Transverse colon (tissue), 4 donors: ENCODE results near the gene OBSCN. TPM values are rescaled to one million over a fixed set of nuclear protein-coding genes. Genes with fewer than 3 reads are reported as not detected.

Experiments
- DNase-seq: peaks from one replicate; pipeline ENCODE4 v3.0.0-alpha.2; 2019
- H3K27ac ChIP-seq, 4 donors: fragments of 200-600 bp; sonication (generic); 2 replicates each; pipeline ENCODE4 v1.5.1; 2016 to 2018; ENCODE audit warnings: inconsistent platforms in 4 of 4
- H3K27me3 ChIP-seq: fragments of 200-600 bp; sonication (generic); 2 replicates; pipeline ENCODE4 v1.5.1; 2017; ENCODE audit warnings: inconsistent platforms
- H3K36me3 ChIP-seq, 4 donors: fragments of 200-600 bp; sonication (generic); 2 replicates each; pipeline ENCODE4 v1.5.1; 2017 to 2019; ENCODE audit warnings: inconsistent platforms in 4 of 4
- H3K4me1 ChIP-seq, 4 donors: fragments of 200-600 bp; sonication (generic); 2 replicates each; pipeline ENCODE4 v1.5.1; 2017 to 2020; ENCODE audit warnings: inconsistent platforms in 4 of 4
- H3K4me3 ChIP-seq, 4 donors: fragments of 200-600 bp; sonication (generic); 1 replicate in 1 of 4; 2 replicates in 3 of 4; pipeline versions ENCODE4 v1.5.1 to v1.6.1; 2017 to 2019; ENCODE audit warnings: inconsistent platforms in 4 of 4
- H3K9me3 ChIP-seq, 2 donors: fragments of 200-600 bp; sonication (generic); 2 replicates each; pipeline ENCODE4 v1.5.1; 2017 to 2019; ENCODE audit warnings: inconsistent platforms in 2 of 2
- CTCF ChIP-seq, 5 experiments: fragments of 200-600 bp in 3 of 5; fragments of 450-650 bp in 2 of 5; sonication (generic) in 3 of 5; IDR thresholded peaks; 1 replicate in 2 of 5; 2 replicates in 3 of 5; pipeline ENCODE4 v1.5.1; 2016 to 2017; ENCODE audit warnings: antibody characterized with exemption in 5 of 5, inconsistent platforms in 3 of 5, mild to moderate bottlenecking in 2 of 5, moderate library complexity in 1 of 5
- EP300 ChIP-seq: sonication (generic); formaldehyde crosslinking; IDR thresholded peaks from one replicate; pipeline ENCODE4 v1.6.1; 2017; ENCODE audit warnings: antibody characterized with exemption, low read depth
- POLR2A ChIP-seq: fragments of 450-650 bp; IDR thresholded peaks from one replicate; pipeline ENCODE4 v1.6.1; 2016; ENCODE audit warnings: antibody characterized with exemption, mild to moderate bottlenecking, moderate library complexity
- POLR2AphosphoS5 ChIP-seq, 3 donors: sonication (generic); formaldehyde crosslinking; IDR thresholded peaks; one replicate each; pipeline ENCODE4 v1.6.1; 2016; ENCODE audit warnings: antibody characterized with exemption in 3 of 3
- WGBS, 2 donors: methylation state at CpG; one replicate each; pipeline ENCODE4 v1.1.5; 2018; ENCODE audit warnings: low coverage in 1 of 2; 5-methylcytosine and 5-hydroxymethylcytosine counted together
- in situ Hi-C, 4 donors: fragments of 200-750 bp; cut with MboI; loops; one replicate each; pipeline versions ENCODE4 v1.15.0 to v1.15.1; 2017; ENCODE audit warnings: low sequenced_read_pairs in 3 of 4, low pct_ligation_motif_present in 1 of 4, low pct_unique_long_range_greater_than_20kb in 1 of 4
- intact Hi-C: fragments of 100-400 bp; cut with DNase I; formaldehyde crosslinking; loops from one replicate; pipeline ENCODE4 v1.15.1; 2023; ENCODE audit warnings: low total_unique reads
- total RNA-seq, 4 donors: library from RNA; depleted of rRNA; stranded (reverse); fragments of >200 nt; gene quantifications; one replicate each; pipeline ENCODE4 v1.1.0, GENCODE V29; 2016

Gene OBSCN
- total RNA-seq, 4 donors from 2014 or later = 11.9 to 21.7 (median 15.8) TPM

- H3K27me3 ChIP-seq = no peaks in the 10 kb centered on the region
- no peaks in the 10 kb centered on the region for H3K36me3 ChIP-seq
- no peak for DNase-seq
- no peak overlapping the region for H3K27ac ChIP-seq
- WGBS, 2 donors = 89 to 94% methylated on average over 5 to 8 of the region's 8 CpGs
- H3K9me3 ChIP-seq = peaks cover 14 to 15% of the 10 kb centered on the region in 2 donors
- in situ Hi-C loops (no loop called here), intact Hi-C loops (no loop called here)
- H3K4me1 ChIP-seq = no peaks in the 10 kb centered on the region
- H3K4me3 ChIP-seq = no peak overlapping the region
- no peak for TF ChIP-seq EP300
- no peak for TF ChIP-seq CTCF (IDR thresholded peaks at IDR 0.05)
- TF ChIP-seq POLR2A = no peak
- no peak for TF ChIP-seq POLR2AphosphoS5 (IDR thresholded peaks at IDR 0.05)
These were observed 12.7 kb upstream of the OBSCN start for GRCh38 chr1:228194921-228195812.

DNA sequence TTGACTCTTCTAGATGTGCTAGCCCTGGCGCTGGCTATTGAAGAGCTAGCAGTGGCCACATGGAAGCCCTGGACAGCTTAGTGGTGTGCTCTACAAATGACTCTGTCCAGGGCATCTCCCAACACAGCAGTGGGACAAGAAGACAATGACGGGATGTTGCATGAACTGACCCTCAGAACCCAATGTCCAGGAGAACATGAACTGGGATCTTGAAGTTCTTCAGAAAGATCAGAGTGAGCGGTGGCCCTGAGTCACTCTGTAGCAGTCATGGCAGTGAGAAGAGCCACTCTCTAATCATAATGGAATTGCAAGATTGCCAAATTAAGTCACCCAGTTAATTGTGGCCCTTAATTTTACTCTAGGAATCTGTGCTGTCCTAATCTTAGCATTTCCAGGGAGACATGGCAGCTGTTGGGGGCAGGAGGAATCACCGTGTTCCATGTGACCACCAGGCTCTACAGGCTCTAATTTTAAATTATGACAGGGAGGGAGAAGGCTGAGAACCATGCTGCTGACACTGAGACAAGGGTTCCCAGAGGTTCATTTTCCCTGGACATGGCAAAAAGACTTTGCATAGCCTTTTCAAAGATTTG, 10.2 kb upstream of the OBSCN start:
- TF ChIP-seq POLR2AphosphoS5 (IDR thresholded peaks at IDR 0.05) = no peak
- H3K4me1 ChIP-seq = no peaks in the 10 kb centered on the region
- H3K27ac ChIP-seq = no peak overlapping the region
- intact Hi-C loops (no loop called here), in situ Hi-C loops (no loop called here)
- peaks cover 14 to 15% of the 10 kb centered on the region in 2 donors for H3K9me3 ChIP-seq
- H3K36me3 ChIP-seq = no peaks in the 10 kb centered on the region
- no peak for DNase-seq
- 98% methylated on average over 4 of the region's 4 CpGs; no CpG with 5 or more reads in 1 of the 2 donors for WGBS, 2 donors
- no peak overlapping the region for H3K4me3 ChIP-seq
- no peaks in the 10 kb centered on the region for H3K27me3 ChIP-seq

DNA sequence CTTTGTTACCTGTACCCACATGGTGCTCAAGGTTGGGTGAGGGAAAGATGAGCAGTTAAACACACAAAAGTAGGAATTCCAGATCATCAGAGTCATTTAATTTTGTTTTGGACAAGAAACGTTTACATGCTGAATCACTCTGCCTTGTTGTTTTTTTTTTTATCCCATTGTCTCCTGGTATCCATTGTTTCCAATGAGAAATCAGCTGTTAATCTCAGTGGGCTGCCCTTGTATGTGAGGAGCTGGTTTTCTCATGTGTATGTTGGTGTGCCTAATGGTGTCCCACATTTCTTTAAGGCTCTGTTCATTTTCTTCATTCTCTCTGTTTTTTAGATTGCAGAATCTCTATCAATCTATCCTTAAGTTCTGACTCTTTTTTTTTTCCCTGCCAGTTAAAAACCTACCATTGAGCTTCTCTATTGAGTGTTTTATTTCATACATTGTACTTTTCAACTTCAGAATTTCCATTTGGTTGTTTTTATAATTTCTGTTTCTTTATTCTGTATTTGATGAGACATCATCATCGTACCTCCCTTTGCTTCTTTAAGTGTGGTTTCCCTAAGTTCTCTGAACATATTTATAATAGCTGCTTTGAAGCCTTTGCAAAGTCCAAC, 8.8 kb upstream of the OBSCN start:
- no peaks in the 10 kb centered on the region for H3K27me3 ChIP-seq
- TF ChIP-seq CTCF (IDR thresholded peaks at IDR 0.05) (no peak), EP300 (no peak), POLR2AphosphoS5 (IDR thresholded peaks at IDR 0.05) (no peak), POLR2A (no peak)
- 64 to 70% methylated on average over 2 of the region's 2 CpGs for WGBS, 2 donors
- H3K9me3 ChIP-seq = peaks cover 14 to 15% of the 10 kb centered on the region in 2 donors
- no peaks in the 10 kb centered on the region for H3K36me3 ChIP-seq
- no peak for DNase-seq
- no peak overlapping the region for H3K27ac ChIP-seq
- intact Hi-C loops = no loop called here
- no peaks in the 10 kb centered on the region for H3K4me1 ChIP-seq
- no peak overlapping the region for H3K4me3 ChIP-seq
- in situ Hi-C loops = no loop called here

- WGBS, 2 donors = 43 to 45% methylated on average over 1 to 8 of the region's 8 CpGs
- Histone ChIP-seq H3K9me3 (no peaks in the 10 kb centered on the region), H3K27ac (no peak overlapping the region), H3K4me1 (no peaks in the 10 kb centered on the region), H3K36me3 (no peaks in the 10 kb centered on the region), H3K4me3 (no peak overlapping the region), H3K27me3 (peaks cover 20% of the 10 kb centered on the region)
- DNase-seq = no peak
- TF ChIP-seq POLR2AphosphoS5 (IDR thresholded peaks at IDR 0.05) (no peak), EP300 (no peak), POLR2A (no peak), CTCF (IDR thresholded peaks at IDR 0.05) (no peak)
- in situ Hi-C loops = no loop called here
- intact Hi-C loops = no loop called here
These were observed 2.9 kb upstream of the OBSCN start for GRCh38 chr1:228204958-228205357.
